Epithelial cell of proximal tubule (primary cell): ENCODE measurements around the gene GSDME. TPM values are rescaled to one million over a fixed set of nuclear protein-coding genes. Genes with fewer than 3 reads are reported as not detected.

Experiments used
- DNase-seq: peaks from one replicate; pipeline ENCODE4 v3.0.0-alpha.2; 2011; ENCODE audit warnings: low read depth
- H3K4me3 ChIP-seq: 2 replicates; pipeline ENCODE4 v1.5.1; 2011; ENCODE audit warnings: low read depth, mild to moderate bottlenecking, low read length
- total RNA-seq: library from RNA; depleted of rRNA; stranded (reverse); fragments of >200 nt; gene quantifications from 2 replicates; pipeline ENCODE4 v1.2.3, GENCODE V29; 2015
- TF ChIP-seq, protein P1 (sequence below): conservative IDR thresholded peaks from 2 replicates; pipeline ENCODE4 v1.5.1; 2012; ENCODE audit warnings: low read depth, mild to moderate bottlenecking, low read length

Gene GSDME
- total RNA-seq, 1 donor from 2014 or later, result 73.6 TPM

DNA sequence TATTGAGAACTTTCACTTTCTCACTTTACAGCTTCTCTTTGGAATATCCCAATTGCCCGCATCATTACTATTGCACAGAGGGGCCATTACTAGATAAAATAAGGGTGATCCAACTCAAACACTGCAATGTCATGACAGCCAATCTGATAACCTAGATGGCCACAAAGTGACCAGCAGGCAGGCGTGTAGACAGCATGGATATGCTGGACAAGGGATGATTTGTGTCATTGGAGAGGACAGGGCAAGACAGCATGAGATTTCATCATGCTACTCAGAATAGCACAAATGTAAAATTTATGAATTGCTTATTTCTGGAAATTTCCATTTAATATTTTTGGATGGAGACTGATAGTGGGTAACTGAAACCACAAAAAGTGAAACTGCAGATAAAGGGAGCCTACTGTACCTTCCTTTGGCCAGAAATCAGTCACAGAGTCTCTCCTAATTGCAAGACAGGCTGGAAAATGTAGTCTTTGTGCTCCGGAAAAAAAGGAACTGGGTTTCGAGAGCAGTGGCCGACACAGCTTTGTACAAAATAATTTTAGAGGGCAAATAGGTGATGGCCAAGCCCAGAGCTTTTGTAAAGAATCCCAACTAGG lies 6.1 kb upstream of the GSDME start:
- no peak overlapping the region for H3K4me3 ChIP-seq
- TF ChIP-seq, protein P1, sequence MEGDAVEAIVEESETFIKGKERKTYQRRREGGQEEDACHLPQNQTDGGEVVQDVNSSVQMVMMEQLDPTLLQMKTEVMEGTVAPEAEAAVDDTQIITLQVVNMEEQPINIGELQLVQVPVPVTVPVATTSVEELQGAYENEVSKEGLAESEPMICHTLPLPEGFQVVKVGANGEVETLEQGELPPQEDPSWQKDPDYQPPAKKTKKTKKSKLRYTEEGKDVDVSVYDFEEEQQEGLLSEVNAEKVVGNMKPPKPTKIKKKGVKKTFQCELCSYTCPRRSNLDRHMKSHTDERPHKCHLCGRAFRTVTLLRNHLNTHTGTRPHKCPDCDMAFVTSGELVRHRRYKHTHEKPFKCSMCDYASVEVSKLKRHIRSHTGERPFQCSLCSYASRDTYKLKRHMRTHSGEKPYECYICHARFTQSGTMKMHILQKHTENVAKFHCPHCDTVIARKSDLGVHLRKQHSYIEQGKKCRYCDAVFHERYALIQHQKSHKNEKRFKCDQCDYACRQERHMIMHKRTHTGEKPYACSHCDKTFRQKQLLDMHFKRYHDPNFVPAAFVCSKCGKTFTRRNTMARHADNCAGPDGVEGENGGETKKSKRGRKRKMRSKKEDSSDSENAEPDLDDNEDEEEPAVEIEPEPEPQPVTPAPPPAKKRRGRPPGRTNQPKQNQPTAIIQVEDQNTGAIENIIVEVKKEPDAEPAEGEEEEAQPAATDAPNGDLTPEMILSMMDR, result no peak
- DNase-seq, result no peak

DNA sequence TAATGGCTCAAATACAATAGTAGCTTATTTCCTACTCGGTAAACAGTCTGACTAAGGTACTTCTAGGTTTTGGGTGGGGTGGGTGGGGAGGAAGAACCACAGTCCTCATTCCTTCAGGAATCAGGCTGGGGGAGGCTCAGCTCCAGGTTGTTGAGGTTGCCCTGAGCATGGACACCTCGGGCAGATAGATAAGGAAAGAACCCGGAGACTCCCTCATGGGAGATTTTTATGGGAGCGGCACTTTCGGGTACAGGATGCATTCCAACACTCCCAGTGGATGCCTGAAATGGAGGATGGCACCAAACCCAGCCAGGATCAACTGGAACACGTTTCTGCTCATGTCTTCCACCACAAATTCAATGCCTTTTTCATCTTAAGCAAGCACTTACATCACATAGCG lies 5.5 kb upstream of the GSDME start:
- DNase-seq, result no peak
- TF ChIP-seq, protein P1, result no peak
- H3K4me3 ChIP-seq, result no peak overlapping the region

DNA sequence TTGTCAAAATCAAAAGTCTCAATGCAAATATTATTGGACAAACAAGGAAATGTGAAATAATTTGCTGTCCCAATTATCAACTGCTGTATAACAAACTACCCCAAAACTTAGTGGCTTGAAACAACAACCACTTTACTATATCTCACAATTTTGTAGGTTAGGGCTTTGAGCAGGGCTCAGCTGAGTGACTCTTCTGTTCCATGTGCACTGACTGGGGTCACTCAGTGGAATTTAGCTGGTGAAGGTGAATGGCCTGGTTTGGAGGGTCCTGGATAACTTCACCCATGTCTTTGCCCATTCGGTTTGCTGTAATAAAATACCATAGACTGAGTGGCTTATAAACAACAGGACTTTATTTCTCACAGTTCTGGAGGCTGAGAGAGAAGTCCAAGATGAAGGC lies 3.7 kb upstream of the GSDME start:
- no peak for DNase-seq
- H3K4me3 ChIP-seq, result no peak overlapping the region
- TF ChIP-seq, protein P1, result no peak

DNA sequence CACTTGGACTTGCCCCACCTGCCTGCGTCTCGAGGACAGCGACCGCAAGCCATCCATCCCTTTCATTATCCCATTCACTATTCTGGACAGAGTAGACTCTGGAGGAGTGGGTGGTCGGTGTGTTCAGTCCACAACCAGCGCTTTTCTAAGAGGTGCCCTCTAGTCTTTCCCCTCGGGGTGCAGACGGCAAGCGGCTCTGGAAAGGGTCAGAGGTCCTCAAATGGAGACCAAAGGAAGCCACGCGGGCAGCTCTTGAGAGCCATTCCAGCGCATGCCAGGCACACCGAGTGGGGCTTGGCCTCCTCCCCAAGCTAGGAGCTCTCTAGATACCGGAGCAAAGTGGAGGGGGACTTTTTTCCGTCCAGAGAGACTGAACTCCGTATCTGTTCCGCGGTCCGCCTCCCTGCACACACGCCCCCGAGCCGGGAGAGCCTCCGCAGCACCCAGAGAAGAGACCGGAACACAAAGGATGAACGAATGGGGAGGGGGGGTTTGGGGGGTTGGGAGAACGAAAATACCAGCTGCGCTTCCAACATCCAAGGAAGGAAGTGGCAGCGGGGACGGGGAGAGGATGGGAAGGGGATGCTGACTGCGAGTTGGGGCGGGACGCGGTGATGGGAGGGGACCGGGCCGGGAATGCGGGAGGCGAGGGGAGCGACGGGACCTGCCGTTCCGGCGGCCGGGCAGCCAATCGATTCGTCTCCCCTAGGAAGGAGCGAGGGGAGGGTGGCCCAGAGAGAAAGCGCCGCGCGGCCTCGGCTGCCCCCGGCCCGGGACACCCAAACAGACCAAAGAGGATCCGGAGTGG lies 515 bp downstream of the GSDME start:
- H3K4me3 ChIP-seq, result peak overlapping the region; percentile 72
- no peak for DNase-seq
- TF ChIP-seq, protein P1, result no peak

DNA sequence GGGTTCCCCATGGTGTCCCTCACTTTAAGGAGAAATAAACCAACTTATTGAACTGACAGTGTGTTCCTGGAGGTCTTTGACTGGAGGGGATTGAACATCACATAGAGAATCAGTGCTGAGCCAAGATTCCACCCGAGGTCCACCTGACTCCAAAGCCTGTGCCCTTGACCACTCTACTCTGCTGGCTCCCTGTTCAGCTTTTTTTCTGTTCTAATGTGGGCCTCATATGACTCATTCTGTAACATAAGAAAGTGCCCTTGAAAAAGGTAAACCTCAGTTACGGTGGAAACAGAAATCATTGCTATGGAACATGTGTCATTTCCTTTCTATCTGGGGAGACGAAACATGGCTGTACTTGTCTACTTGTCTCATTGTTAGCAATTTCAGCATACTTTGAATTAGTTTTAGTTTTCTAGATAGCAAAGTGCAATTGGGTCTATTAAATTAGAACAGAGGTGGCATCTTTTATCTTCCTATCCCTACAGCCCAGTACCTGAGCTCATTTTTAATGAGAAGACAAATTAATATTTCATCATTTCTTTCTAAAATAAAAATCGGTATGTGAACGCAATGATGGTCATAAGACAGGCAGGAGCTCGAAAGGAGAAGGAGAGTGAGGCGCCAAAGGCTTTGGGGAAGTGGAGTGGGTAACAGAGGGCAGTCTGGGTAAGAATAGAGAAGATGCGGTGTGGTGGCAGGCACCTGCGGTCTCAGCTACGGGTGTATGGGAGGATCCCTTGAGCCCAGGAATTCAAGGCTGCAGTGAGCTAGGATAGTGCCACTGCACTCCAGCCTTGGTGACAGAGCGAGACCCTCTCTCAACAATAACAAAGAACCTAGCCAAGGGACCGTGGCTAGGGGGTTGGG lies 1.5 kb downstream of the GSDME start:
- H3K4me3 ChIP-seq, result peak overlapping the region; percentile 72
- DNase-seq, result no peak

DNA sequence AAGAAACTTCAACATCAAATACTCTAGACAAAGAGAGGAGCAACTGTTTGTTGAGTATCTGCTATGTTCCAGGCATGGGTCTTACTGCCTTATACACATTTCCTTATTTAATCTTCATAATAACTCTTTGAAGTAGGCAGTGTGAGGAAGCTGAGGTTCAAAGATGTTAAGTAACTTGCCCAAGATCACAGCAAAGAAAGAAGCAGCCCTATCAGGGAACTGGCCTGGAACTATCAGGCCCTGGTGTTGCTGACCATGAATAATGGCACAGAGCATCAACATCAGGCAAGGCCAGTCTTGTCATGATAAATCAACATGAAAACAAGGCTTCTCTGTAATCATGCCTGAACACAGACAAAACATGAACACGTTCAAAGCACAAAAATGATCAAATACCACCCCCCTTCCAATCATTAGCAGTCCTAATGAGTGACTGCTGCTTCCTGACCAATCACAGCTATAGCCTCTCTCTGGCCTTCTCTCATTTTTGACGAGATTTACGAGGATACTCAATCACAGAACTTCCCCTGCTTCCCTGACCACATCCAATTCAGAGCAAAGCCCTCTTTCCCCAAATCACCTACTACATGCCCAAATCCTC lies 2.3 kb downstream of the GSDME start:
- DNase-seq, result no peak
- TF ChIP-seq, protein P1, result no peak
- no peak overlapping the region for H3K4me3 ChIP-seq

More for the DNA sequence above, 1.5 kb downstream of the GSDME start:
- TF ChIP-seq, protein P1, result no peak
